Measurements from ENCODE around the gene LIN28B. TPM values are rescaled to one million over a fixed set of nuclear protein-coding genes. Genes with fewer than 3 reads are reported as not detected.
A peak's percentile ranks its signal among the peaks of the same experiment; 100 is the strongest.

The LIN28B gene
- total and polyA plus RNA-seq, 2 of the 4 experiments (the other 2 are of a cell fraction), result not detected

DNA sequence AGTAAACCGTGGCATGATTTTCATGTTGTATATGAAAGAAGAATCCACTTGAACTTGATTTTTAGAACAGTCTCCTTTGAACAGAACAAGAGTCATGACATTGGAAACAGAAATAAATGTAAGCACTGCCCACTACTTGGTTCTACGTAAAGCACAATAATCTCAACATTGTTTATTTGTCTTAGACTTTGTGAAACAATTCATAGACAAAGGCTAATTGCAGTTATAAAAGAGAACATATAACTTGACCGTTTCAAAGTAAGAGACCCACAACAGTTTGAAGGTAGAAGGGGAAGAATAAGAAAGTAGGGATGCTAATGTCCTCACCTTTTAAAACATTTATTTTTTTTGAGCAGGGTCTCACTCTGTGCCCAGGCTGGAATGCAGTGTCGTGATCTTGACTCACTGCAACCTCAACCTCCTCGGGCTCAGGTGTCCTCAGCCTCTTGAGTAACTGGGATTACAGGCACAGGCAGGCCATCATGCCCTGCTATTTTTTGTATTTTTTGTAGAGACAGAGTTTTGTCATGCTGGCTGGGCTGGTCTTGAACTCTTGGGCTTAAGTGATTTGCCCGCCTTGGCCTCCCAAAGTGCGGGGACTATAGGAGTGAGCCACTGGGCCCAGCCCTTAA is 151.8 kb downstream of the LIN28B start:
- Histone ChIP-seq H2BK120ac (ENCODE audit: low read depth, low read length) (no peak overlapping the region), H3K4me1 (ENCODE audit: control insufficient read depth, insufficient read depth, low read length) (peaks cover 2% of the 10 kb centered on the region; the same call in 1 of the 2 replicates), H3K27ac (ENCODE audit: insufficient read depth, low read length) (no peak overlapping the region), H4K8ac (ENCODE audit: low read depth in 2 of 2, low read length in 2 of 2) (no peak overlapping the region), H3K23ac (ENCODE audit: low read depth, low read length) (no peak overlapping the region), H2BK5ac (ENCODE audit: low read depth, low read length, poor library complexity, severe bottlenecking) (no peak overlapping the region), H3K9me3 (ENCODE audit: control insufficient read depth, insufficient read depth, low read length) (no peaks in the 10 kb centered on the region), H3K79me1 (ENCODE audit: low read depth in 1 of 2, low read length in 2 of 2) (peaks cover 0 to 3% of the 10 kb centered on the region in 2 experiments; a peak in 1 of 4 replicates), H3K14ac (replicated peaks; ENCODE audit: low read depth, low read length) (no peak overlapping the region), H3K9me1 (ENCODE audit: insufficient read depth, low read length) (no peaks in the 10 kb centered on the region; the same call in 1 of the 2 replicates), H3K4ac (ENCODE audit: low read depth, low read length) (no peak overlapping the region), H4K5ac (ENCODE audit: low read depth, low read length) (no peak overlapping the region), H4K91ac (ENCODE audit: insufficient read depth, low read depth, low read length) (no peak overlapping the region), H2BK20ac (ENCODE audit: low read depth, low read length) (no peak overlapping the region), H2AFZ (replicated peaks; ENCODE audit: low read length, poor library complexity) (no peak overlapping the region), H3K36me3 (ENCODE audit: control insufficient read depth, insufficient read depth, low read length) (peaks cover 2% of the 10 kb centered on the region; the same call in 1 of the 2 replicates), H2BK15ac (ENCODE audit: low read depth, low read length) (no peak overlapping the region), H2AK5ac (ENCODE audit: low read depth, low read length) (no peak overlapping the region), H3K18ac (ENCODE audit: low read depth, low read length) (no peak overlapping the region), H3K4me2 (ENCODE audit: low read depth, low read length) (no peak overlapping the region), H3K4me3 (ENCODE audit: insufficient read depth, low read depth, low read length) (no peak overlapping the region), H3K9ac (ENCODE audit: low read depth, low read length) (no peak overlapping the region), H4K20me1 (ENCODE audit: insufficient read depth, low read length) (no peaks in the 10 kb centered on the region; the same call in 1 of the 2 replicates), H3K56ac (ENCODE audit: extremely low read depth, insufficient read depth, low read length) (no peak overlapping the region), H2AK9ac (replicated peaks; ENCODE audit: low read depth, low read length, poor library complexity) (no peak overlapping the region), H3K27me3 (ENCODE audit: control insufficient read depth, insufficient read depth, low read length) (no peaks in the 10 kb centered on the region)
- dilution Hi-C loops (cut with HindIII; ENCODE audit: low sequenced_read_pairs, unreplicated experiment), result no loop called here
- intact Hi-C loops (cut with micrococcal nuclease), result no loop called here
- BruUV-seq (replicated peaks), result no TSS peak
- DNase-seq, result peak; percentile 22
- no peak for ATAC-seq (ENCODE audit: low read depth)
- WGBS, 2 experiments (ENCODE audit: extremely low coverage in 2 of 2, insufficient read length in 1 of 2), result no CpG with 5 or more reads among the region's 7 CpGs
- TF ChIP-seq RAD21 (IDR thresholded peaks at IDR 0.05; ENCODE audit: low read length) (no peak), SMC3 (IDR thresholded peaks at IDR 0.05; ENCODE audit: low read depth, low read length) (no peak), RCOR1 (IDR thresholded peaks at IDR 0.05; ENCODE audit: insufficient replicate concordance, low read length) (no peak), MXI1 (IDR thresholded peaks at IDR 0.05; ENCODE audit: borderline replicate concordance, low read depth, low read length) (no peak), FOS (IDR thresholded peaks at IDR 0.05; ENCODE audit: low read depth, low read length) (no peak), MAZ (IDR thresholded peaks at IDR 0.05; ENCODE audit: borderline replicate concordance, low read depth, low read length) (no peak), MAFK (IDR thresholded peaks at IDR 0.05; ENCODE audit: low read depth, low read length) (no peak), NFE2L2 (IDR thresholded peaks at IDR 0.05; ENCODE audit: low read depth, low read length) (no peak), BHLHE40 (IDR thresholded peaks at IDR 0.05; ENCODE audit: low read depth, low read length) (no peak), CTCF (conservative IDR thresholded peaks at IDR 0.05; ENCODE audit: low read depth, low read length) (no peak), POLR2A (IDR thresholded peaks at IDR 0.05; ENCODE audit: low read depth, low read length) (no peak), CEBPB (IDR thresholded peaks at IDR 0.05; ENCODE audit: low read depth, low read length) (no peak), CHD1 (IDR thresholded peaks at IDR 0.05; ENCODE audit: low read depth, low read length) (no peak), RFX5 (IDR thresholded peaks at IDR 0.05; ENCODE audit: low read depth, low read length) (no peak), ELK1 (IDR thresholded peaks at IDR 0.05; ENCODE audit: borderline replicate concordance, low read depth, low read length) (no peak)
- TF ChIP-seq, protein P1, sequence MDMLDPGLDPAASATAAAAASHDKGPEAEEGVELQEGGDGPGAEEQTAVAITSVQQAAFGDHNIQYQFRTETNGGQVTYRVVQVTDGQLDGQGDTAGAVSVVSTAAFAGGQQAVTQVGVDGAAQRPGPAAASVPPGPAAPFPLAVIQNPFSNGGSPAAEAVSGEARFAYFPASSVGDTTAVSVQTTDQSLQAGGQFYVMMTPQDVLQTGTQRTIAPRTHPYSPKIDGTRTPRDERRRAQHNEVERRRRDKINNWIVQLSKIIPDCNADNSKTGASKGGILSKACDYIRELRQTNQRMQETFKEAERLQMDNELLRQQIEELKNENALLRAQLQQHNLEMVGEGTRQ (IDR thresholded peaks at IDR 0.05; ENCODE audit: low read depth, low read length), result no peak
- ChIA-PET CTCF (no interaction called here), POLR2A (ENCODE audit: unreplicated experiment) (no interaction called here)
- in situ Hi-C loops (cut with MboI; ENCODE audit: low sequenced_read_pairs), result no loop called here
